GM12878 (cell line): ENCODE data around the gene GNPDA2. TPM values are rescaled to one million over a fixed set of nuclear protein-coding genes. Genes with fewer than 3 reads are reported as not detected.

Experiments
- BCL11A ChIP-seq: IDR thresholded peaks from 2 replicates; pipeline ENCODE4 v1.6.1; 2011; ENCODE audit warnings: low read depth, low read length
- CBX3 ChIP-seq: fragments of 200-600 bp; sonication (generic); IDR thresholded peaks from 2 replicates; pipeline ENCODE4 v1.6.1; 2016; ENCODE audit warnings: low read depth, borderline replicate concordance
- CEBPB ChIP-seq, 2 experiments: fragments of 150-350 bp in 1 of 2; IDR thresholded peaks; 2 replicates each; pipeline ENCODE4 v1.6.1; 2012 to 2014; ENCODE audit warnings: low read depth in 2 of 2, low read length in 2 of 2, borderline replicate concordance in 1 of 2, inconsistent platforms in 1 of 2
- CHD2 ChIP-seq: IDR thresholded peaks from 2 replicates; pipeline ENCODE4 v1.6.1; 2011; ENCODE audit warnings: low read depth, low read length, improper control_type of control experiment, borderline replicate concordance
- CREM ChIP-seq: IDR thresholded peaks from 2 replicates; pipeline ENCODE4 v1.6.1; 2014; ENCODE audit warnings: antibody characterized with exemption, low read depth
- E2F4 ChIP-seq: IDR thresholded peaks from 2 replicates; pipeline ENCODE4 v1.6.1; 2012; ENCODE audit warnings: low read depth, low read length, improper control_type of control experiment
- EGR1 ChIP-seq, 2 experiments: IDR thresholded peaks; 1 replicate in 1 of 2; 2 replicates in 1 of 2; pipeline ENCODE4 v1.6.1; 2011 to 2012; ENCODE audit warnings: low read depth in 2 of 2, low read length in 2 of 2, borderline replicate concordance in 1 of 2, mild to moderate bottlenecking in 1 of 2, moderate library complexity in 1 of 2
- GATAD2B ChIP-seq: fragments of 450-650 bp; conservative IDR thresholded peaks from 2 replicates; pipeline ENCODE4 v1.6.1; 2017; ENCODE audit warnings: low read depth, mild to moderate bottlenecking, moderate library complexity
- HDAC2 ChIP-seq: fragments of 200-600 bp; sonication (generic); IDR thresholded peaks from 2 replicates; pipeline ENCODE4 v1.6.1; 2017
- HDAC6 ChIP-seq: fragments of 200-600 bp; sonication (generic); IDR thresholded peaks from one replicate; pipeline ENCODE4 v1.8.0; 2017; ENCODE audit warnings: antibody characterized with exemption; ENCODE audit not compliant: unreplicated experiment
- IRF3 ChIP-seq: fragments of 450-650 bp; IDR thresholded peaks from 2 replicates; pipeline ENCODE4 v1.6.1; 2014; ENCODE audit warnings: mild to moderate bottlenecking
- NFYA ChIP-seq: IDR thresholded peaks from 2 replicates; pipeline ENCODE4 v1.6.1; 2011; ENCODE audit warnings: low read depth, mild to moderate bottlenecking, low read length, improper control_type of control experiment, borderline replicate concordance
- PAX5 ChIP-seq: IDR thresholded peaks from 2 replicates; pipeline ENCODE4 v1.6.1; 2011; ENCODE audit warnings: low read depth, low read length, borderline replicate concordance
- POU2F2 ChIP-seq: IDR thresholded peaks from 3 replicates; pipeline ENCODE4 v1.6.1; 2011; ENCODE audit warnings: low read depth, mild to moderate bottlenecking, low read length, borderline replicate concordance
- SIN3A ChIP-seq: IDR thresholded peaks from 2 replicates; pipeline ENCODE4 v1.6.1; 2012; ENCODE audit warnings: low read depth, low read length, improper control_type of control experiment
- SP1 ChIP-seq: IDR thresholded peaks from one replicate; pipeline ENCODE4 v1.6.1; 2011; ENCODE audit warnings: low read depth, low read length
- USF2 ChIP-seq: IDR thresholded peaks from 2 replicates; pipeline ENCODE4 v1.6.1; 2011; ENCODE audit warnings: low read depth, low read length, improper control_type of control experiment, borderline replicate concordance
- ZBED1 ChIP-seq: IDR thresholded peaks from 2 replicates; pipeline ENCODE4 v1.6.1; 2016; ENCODE audit warnings: borderline replicate concordance
- ZBTB4 ChIP-seq: fragments of 450-650 bp; formaldehyde crosslinking; IDR thresholded peaks from 2 replicates; pipeline ENCODE4 v1.4.0; 2022; ENCODE audit warnings: mild to moderate bottlenecking, moderate library complexity
- ZNF384 ChIP-seq: IDR thresholded peaks from 2 replicates; pipeline ENCODE4 v1.6.1; 2012; ENCODE audit warnings: low read depth, mild to moderate bottlenecking, low read length, improper control_type of control experiment, borderline replicate concordance
- ZZZ3 ChIP-seq: IDR thresholded peaks from 2 replicates; pipeline ENCODE4 v1.6.1; 2011; ENCODE audit warnings: low read depth; ENCODE audit not compliant: control insufficient read depth, insufficient read length
- polyA plus RNA-seq, 11 experiments: library from polyadenylated mRNA; depleted of rRNA in 4 of 11; unstranded in 6 of 11; stranded (reverse) in 5 of 11; fragments of >200 nt; fragmentation: Nextera tagmentation in 4 of 11; fragmentation: Illumina TruSeq in 1 of 11; extraction: Ambion mirVana in 4 of 11; extraction: Trizol in 1 of 11; gene quantifications; 1 replicate in 1 of 11; 2 replicates in 10 of 11; pipeline versions ENCODE4 v1.2.1 to v1.2.3, GENCODE V29; 2011 to 2016; ENCODE audit warnings: inconsistent platforms in 2 of 11, missing spikeins in 2 of 11, low read depth in 1 of 11
- total RNA-seq, 4 experiments: library from RNA; depleted of rRNA in 3 of 4; stranded (reverse); fragments of >200 nt in 3 of 4; fragmentation: Illumina TruSeq in 1 of 4; extraction: Trizol in 1 of 4; gene quantifications; 2 replicates each; pipeline versions ENCODE4 v1.2.1 to v1.2.3, GENCODE V29; 2013 to 2021

The GNPDA2 gene
- total and polyA plus RNA-seq, 10 of the 15 experiments (the other 5 are each of a cell fraction or from before 2014, with no cell fraction given) = 16.7 to 45.8 (median 23.8) TPM

GRCh38 chr4:44678094-44679041 is 48.0 kb downstream of the GNPDA2 start, which contains the start of gene GUF1 (continued):
- TF ChIP-seq ZBTB4 (CRISPR knock-in tag) = 0 out of 2 replicates have a peak, but pooled peaks have one; percentile 2
- no peak for TF ChIP-seq CBX3
- TF ChIP-seq BCL11A = no peak
- TF ChIP-seq HDAC2 = no peak
- TF ChIP-seq NFYA = no peak
- peak; percentile 7 for TF ChIP-seq SP1
- peak in 1 of 2 experiments; percentile 94; a peak in 2 of 3 replicates for TF ChIP-seq EGR1 (IDR thresholded peaks at IDR 0.05; ENCODE audit: borderline replicate concordance in 1 of 2, low read depth in 2 of 2, low read length in 2 of 2)
- peak; percentile 99 for TF ChIP-seq CREM
- TF ChIP-seq GATAD2B = 0 out of 2 replicates have a peak, but pooled peaks have one; percentile 41
- TF ChIP-seq ZNF384 = no peak; the same call in 1 of the 2 replicates
- no peak for TF ChIP-seq IRF3
- TF ChIP-seq HDAC6 = peak; percentile 31
- peak; percentile 76; the same call in 1 of the 2 replicates for TF ChIP-seq SIN3A
- TF ChIP-seq USF2 = peak; percentile 78
- TF ChIP-seq PAX5 = no peak
- TF ChIP-seq CHD2 = no peak
- TF ChIP-seq E2F4 = no peak
- no peak for TF ChIP-seq CEBPB (IDR thresholded peaks at IDR 0.05; ENCODE audit: borderline replicate concordance in 1 of 2, low read depth in 2 of 2, low read length in 2 of 2)
- no peak; the same call in 2 of the 3 replicates for TF ChIP-seq POU2F2
- no peak for TF ChIP-seq ZZZ3
- peak; percentile 75 for TF ChIP-seq ZBED1
